Suppressor macrophage (primary cell): ENCODE measurements around the gene PYM1.
A peak's percentile ranks its signal among the peaks of the same experiment; 100 is the strongest.

Experiments
- DNase-seq, 4 experiments: peaks; one replicate each; pipeline ENCODE4 v3.0.0-alpha.2; 2020 to 2022
- total RNA-seq, 17 experiments: gene quantifications; one replicate each; lab custom pipeline; 2026; ENCODE audit warnings: mixed read lengths in 6 of 17, inconsistent platforms in 3 of 17; lab: John Stamatoyannopoulos, UW

PYM1 gene
- total RNA-seq = 11.1 to 38.3 (median 27.1) reads per million in 17 experiments

- peak; percentile 94 to 97 (median 95) for DNase-seq
Observed at GRCh38 chr12:55927588-55928502, at the start of gene PYM1. PYM1 (minus strand) TSS chr12:55927894; CDS start chr12:55927761, 133 bp downstream.

- DNase-seq = peak; percentile 35 to 75 (median 66)
Observed at GRCh38 chr12:55974308-55974730, 46.6 kb upstream of the PYM1 start.

GRCh38 chr12:55973599-55974307 lies 46.1 kb upstream of the PYM1 start, which contains the start of gene RAB5B:
RAB5B (plus strand) TSS chr12:55974078; CDS start chr12:55986961, 12,883 bp downstream.
- peak; percentile 99 to 100 (median 99) for DNase-seq

GRCh38 chr12:55972911-55973598 lies 45.4 kb upstream of the PYM1 start:
- peak in 2 of 4 experiments; percentile 60 to 61 for DNase-seq

GRCh38 chr12:55972456-55972855 lies 44.8 kb upstream of the PYM1 start:
- DNase-seq = no peak

- DNase-seq = no peak
Observed at GRCh38 chr12:55972042-55972441, 44.3 kb upstream of the PYM1 start.

- peak in 3 of 4 experiments; percentile 21 to 47 (median 28) for DNase-seq
Observed at GRCh38 chr12:55970775-55971174, 43.1 kb upstream of the PYM1 start.

GRCh38 chr12:55969356-55969755 lies 41.7 kb upstream of the PYM1 start:
- no peak for DNase-seq

- DNase-seq = peak; percentile 87 to 95 (median 92)
Observed at GRCh38 chr12:55966408-55967281, 39.0 kb upstream of the PYM1 start, which contains the start of gene CDK2. CDK2 (plus strand) TSS chr12:55966830; CDS start chr12:55967009, 179 bp downstream.

GRCh38 chr12:55965941-55966407 lies 38.3 kb upstream of the PYM1 start, which contains the start of gene PMEL:
PMEL (minus strand) TSS chr12:55966042; CDS start chr12:55966011, 31 bp downstream.
- DNase-seq = peak; percentile 23 to 29 (median 25)

- no peak for DNase-seq
Observed at GRCh38 chr12:55965240-55965639, 37.5 kb upstream of the PYM1 start.

GRCh38 chr12:55963760-55964159 lies 36.1 kb upstream of the PYM1 start:
- DNase-seq = no peak

- DNase-seq = no peak
Observed at GRCh38 chr12:55957106-55957859, 29.6 kb upstream of the PYM1 start.

GRCh38 chr12:55955800-55956508 lies 28.3 kb upstream of the PYM1 start:
- peak in 3 of 4 experiments; percentile 16 to 41 (median 37) for DNase-seq

- DNase-seq = no peak
Observed at GRCh38 chr12:55955344-55955743, 27.6 kb upstream of the PYM1 start.

- no peak for DNase-seq
Observed at GRCh38 chr12:55946553-55946952, 18.9 kb upstream of the PYM1 start.

- DNase-seq = no peak
Observed at GRCh38 chr12:55942577-55943136, 15.0 kb upstream of the PYM1 start.

- no peak for DNase-seq
Observed at GRCh38 chr12:55942055-55942454, 14.4 kb upstream of the PYM1 start.

GRCh38 chr12:55940065-55940732 lies 12.5 kb upstream of the PYM1 start:
- peak; percentile 91 to 94 (median 92) for DNase-seq
